Measurements from ENCODE around the gene CNR2. TPM values are rescaled to one million over a fixed set of nuclear protein-coding genes. Genes with fewer than 3 reads are reported as not detected.

CNR2 gene
- total RNA-seq, 1 experiment from 2014 or later = not detected

- Histone ChIP-seq H3K14ac (ENCODE audit: insufficient read depth, low read length) (no peak overlapping the region), H3K18ac (ENCODE audit: insufficient read length, low read depth, low read length) (no peak overlapping the region), H3K23me2 (ENCODE audit: insufficient read length, low read depth, low read length, poor library complexity, severe bottlenecking) (peaks cover 8% of the 10 kb centered on the region), H4K8ac (replicated peaks; ENCODE audit: insufficient read length, low read depth, low read length) (no peak overlapping the region), H3K9ac (ENCODE audit: extremely low read depth, insufficient read length, low read length) (no peak overlapping the region), H3T11ph (ENCODE audit: low read length) (no peak overlapping the region), H3K4me1 (ENCODE audit: insufficient read depth, low read length) (no peaks in the 10 kb centered on the region; the same call in 1 of the 2 replicates), H3K79me1 (ENCODE audit: insufficient read depth, low read depth, low read length, poor library complexity, severe bottlenecking) (no peaks in the 10 kb centered on the region), H2BK5ac (ENCODE audit: insufficient read length, low read length) (no peak overlapping the region), H2AK5ac (ENCODE audit: insufficient read length, low read length) (no peak overlapping the region), H3K56ac (ENCODE audit: insufficient read length, low read depth, low read length) (no peak overlapping the region), H3K4me2 (ENCODE audit: insufficient read depth, insufficient read length, low read length) (peak overlapping the region; percentile 73), H3K4ac (ENCODE audit: low read depth, low read length) (no peak overlapping the region), H2BK15ac (ENCODE audit: low read depth, low read length) (no peak overlapping the region), H2BK120ac (ENCODE audit: low read depth, low read length, poor library complexity, severe bottlenecking) (no peak overlapping the region), H4K20me1 (ENCODE audit: control insufficient read depth, insufficient read depth, insufficient read length) (no peaks in the 10 kb centered on the region), H3K79me2 (ENCODE audit: insufficient read depth, low read length) (no peaks in the 10 kb centered on the region), H2AFZ (ENCODE audit: low read length) (no peak overlapping the region), H2BK12ac (ENCODE audit: insufficient read length, low read depth, low read length) (no peak overlapping the region), H3K23ac (ENCODE audit: insufficient read length, low read depth, low read length) (no peak overlapping the region), H3K9me3 (ENCODE audit: control insufficient read depth, low read depth, low read length) (no peaks in the 10 kb centered on the region), H3K27me3 (ENCODE audit: insufficient read depth, low read length) (peaks cover 3% of the 10 kb centered on the region; the same call in 1 of the 2 replicates), H4K5ac (ENCODE audit: insufficient read length, low read depth, low read length) (no peak overlapping the region), H2BK20ac (ENCODE audit: low read depth, low read length, poor library complexity, severe bottlenecking) (no peak overlapping the region), H3K27ac (ENCODE audit: insufficient read length, low read depth, low read length) (no peak overlapping the region), H4K91ac (ENCODE audit: insufficient read length, low read depth, low read length) (no peak overlapping the region)
- Mint-ChIP-seq H3K4me3 (peak overlapping the region; percentile 54 to 80), H3K9me3 (no peaks in the 10 kb centered on the region), H3K27me3 (ENCODE audit: low read depth) (peaks cover 26% of the 10 kb centered on the region), H3K36me3 (ENCODE audit: insufficient read depth in 1 of 3, low read depth in 3 of 3) (no peaks in the 10 kb centered on the region), H3K27ac (no peak overlapping the region), H3K4me1 (peaks cover 9 to 11% of the 10 kb centered on the region in 2 experiments)
- no CpG with 5 or more reads among the region's 21 CpGs for WGBS (ENCODE audit: extremely low coverage, insufficient read length, low lambda C conversion rate)
- no peak for TF ChIP-seq CTCF (conservative IDR thresholded peaks at IDR 0.05)
- DNase-seq = peak; percentile 64
Measured at GRCh38 chr1:23838401-23838866, 74.7 kb downstream of the CNR2 start.
